ENCODE data around the gene TAMM41. TPM values are rescaled to one million over a fixed set of nuclear protein-coding genes. Genes with fewer than 3 reads are reported as not detected.
A peak's percentile ranks its signal among the peaks of the same experiment; 100 is the strongest.

TAMM41 gene
- total RNA-seq, 4 donors from 2014 or later = 7.0 to 17.5 (median 9.5) TPM

DNA sequence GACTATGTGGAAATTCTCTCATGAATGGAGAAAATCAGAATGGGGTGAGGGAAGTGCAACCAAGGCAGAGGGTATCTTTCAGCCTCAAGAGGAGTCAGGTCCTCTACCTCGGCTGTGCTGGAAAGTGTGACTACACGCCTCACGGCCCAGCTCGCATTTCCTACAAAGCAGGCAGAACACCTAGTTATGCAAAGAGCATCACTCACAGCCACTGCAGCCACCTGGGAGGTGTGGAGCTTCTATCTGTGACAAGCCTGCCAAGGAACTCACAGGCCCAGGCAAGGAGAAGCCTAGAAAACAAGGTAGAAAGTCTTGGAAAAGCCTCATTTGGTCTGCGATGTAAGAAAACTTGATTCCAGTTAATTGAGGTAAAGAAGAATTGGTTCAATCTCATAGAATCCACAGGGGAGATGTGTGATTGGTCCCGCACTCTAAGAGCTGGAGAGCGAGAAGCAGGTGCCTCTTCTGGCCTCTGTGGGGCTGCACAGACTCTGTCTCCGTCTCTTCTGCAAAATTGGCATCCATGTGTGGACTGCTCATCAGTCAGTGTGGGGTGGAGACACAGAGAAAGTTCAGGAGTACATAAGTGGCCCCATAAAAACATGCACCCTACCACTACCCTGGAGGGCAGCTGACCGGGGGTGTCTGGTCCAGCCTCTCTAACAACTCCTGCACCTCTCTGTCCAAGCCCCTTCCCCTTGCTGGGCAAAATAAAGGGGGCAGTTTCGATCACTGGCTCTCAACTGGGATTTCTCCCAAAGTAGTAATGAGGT, 76.8 kb downstream of the TAMM41 start:
- 53 to 55% methylated on average over 9 to 10 of the region's 10 CpGs for WGBS, 2 donors
- Histone ChIP-seq H3K27ac (peak overlapping the region; percentile 72 to 93 (median 88)), H3K27me3 (no peaks in the 10 kb centered on the region), H3K9me3 (no peaks in the 10 kb centered on the region), H3K4me3 (peak overlapping the region in 3 of 4 donors; percentile 4 to 43 (median 19)), H3K36me3 (no peaks in the 10 kb centered on the region), H3K4me1 (peaks cover 16 to 57% (median 18%) of the 10 kb centered on the region in 3 donors)
- TF ChIP-seq, protein P1, sequence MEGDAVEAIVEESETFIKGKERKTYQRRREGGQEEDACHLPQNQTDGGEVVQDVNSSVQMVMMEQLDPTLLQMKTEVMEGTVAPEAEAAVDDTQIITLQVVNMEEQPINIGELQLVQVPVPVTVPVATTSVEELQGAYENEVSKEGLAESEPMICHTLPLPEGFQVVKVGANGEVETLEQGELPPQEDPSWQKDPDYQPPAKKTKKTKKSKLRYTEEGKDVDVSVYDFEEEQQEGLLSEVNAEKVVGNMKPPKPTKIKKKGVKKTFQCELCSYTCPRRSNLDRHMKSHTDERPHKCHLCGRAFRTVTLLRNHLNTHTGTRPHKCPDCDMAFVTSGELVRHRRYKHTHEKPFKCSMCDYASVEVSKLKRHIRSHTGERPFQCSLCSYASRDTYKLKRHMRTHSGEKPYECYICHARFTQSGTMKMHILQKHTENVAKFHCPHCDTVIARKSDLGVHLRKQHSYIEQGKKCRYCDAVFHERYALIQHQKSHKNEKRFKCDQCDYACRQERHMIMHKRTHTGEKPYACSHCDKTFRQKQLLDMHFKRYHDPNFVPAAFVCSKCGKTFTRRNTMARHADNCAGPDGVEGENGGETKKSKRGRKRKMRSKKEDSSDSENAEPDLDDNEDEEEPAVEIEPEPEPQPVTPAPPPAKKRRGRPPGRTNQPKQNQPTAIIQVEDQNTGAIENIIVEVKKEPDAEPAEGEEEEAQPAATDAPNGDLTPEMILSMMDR (IDR thresholded peaks at IDR 0.05) = no peak
- TF ChIP-seq POLR2A (IDR thresholded peaks at IDR 0.05) = no peak
- no peak for DNase-seq
- intact Hi-C loops (cut with DNase I) = no loop called here

DNA sequence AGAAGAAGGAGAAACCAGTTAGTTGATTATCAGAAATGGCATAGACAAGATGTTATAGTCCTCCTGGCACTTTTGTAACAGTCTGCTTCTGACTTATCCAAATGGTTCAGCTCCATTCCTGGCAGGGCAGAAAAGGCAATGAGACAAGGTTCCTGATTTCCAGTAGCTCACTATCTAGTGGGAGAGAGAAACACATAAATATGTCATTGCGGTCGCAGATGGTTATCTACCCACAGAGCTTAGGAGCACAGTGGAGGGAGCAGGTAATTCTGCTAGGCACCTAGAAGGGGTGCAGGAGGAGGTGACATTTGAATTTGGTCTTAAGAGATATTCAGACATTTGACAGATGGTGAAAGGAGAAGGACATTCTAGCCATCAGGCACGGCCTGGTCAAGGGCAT, 78.1 kb downstream of the TAMM41 start:
- peaks cover 12 to 44% (median 18%) of the 10 kb centered on the region in 3 donors for H3K4me1 ChIP-seq
- no peak for TF ChIP-seq POLR2A (IDR thresholded peaks at IDR 0.05)
- TF ChIP-seq, protein P1 (IDR thresholded peaks at IDR 0.05) = no peak
- H3K27ac ChIP-seq = no peak overlapping the region
- H3K36me3 ChIP-seq = no peaks in the 10 kb centered on the region
- WGBS, 2 donors = 93 to 100% methylated on average over 3 of the region's 3 CpGs
- H3K9me3 ChIP-seq = no peaks in the 10 kb centered on the region
- H3K4me3 ChIP-seq = no peak overlapping the region
- intact Hi-C loops (cut with DNase I) = no loop called here
- DNase-seq = no peak
- no peaks in the 10 kb centered on the region for H3K27me3 ChIP-seq

DNA sequence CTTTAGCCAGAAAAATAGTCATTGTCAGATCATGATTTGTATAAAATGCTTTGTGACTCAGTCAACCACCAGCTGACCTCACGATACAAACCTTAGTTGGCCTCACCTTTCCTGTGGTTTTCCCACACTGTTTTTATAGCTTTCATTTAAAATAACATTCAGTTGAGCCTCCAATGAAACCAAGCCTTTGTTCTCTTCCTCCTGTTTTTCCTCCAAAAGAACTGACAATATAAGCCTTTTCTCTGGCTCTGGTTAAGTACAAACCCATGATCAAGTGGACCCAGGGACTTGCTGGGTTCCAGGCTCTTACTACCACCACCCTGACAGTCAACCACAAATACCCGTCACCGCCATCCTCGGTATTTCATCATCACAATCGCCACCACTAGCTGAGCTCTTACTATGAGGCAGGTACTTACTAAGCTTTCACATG, 81.7 kb downstream of the TAMM41 start:
- Histone ChIP-seq H3K9me3 (no peaks in the 10 kb centered on the region), H3K4me1 (peaks cover under 1 to 10% (median 1%) of the 10 kb centered on the region in 3 donors), H3K36me3 (no peaks in the 10 kb centered on the region), H3K27me3 (no peaks in the 10 kb centered on the region), H3K4me3 (no peak overlapping the region), H3K27ac (no peak overlapping the region)
- TF ChIP-seq, protein P1 (IDR thresholded peaks at IDR 0.05) = no peak
- no peak for TF ChIP-seq POLR2A (IDR thresholded peaks at IDR 0.05)
- intact Hi-C loops (cut with DNase I) = no loop called here
- WGBS, 2 donors = 58 to 64% methylated on average over 5 of the region's 5 CpGs
- no peak for DNase-seq

- H3K4me1 ChIP-seq = peaks cover 0 to 6% (median 0%) of the 10 kb centered on the region in 3 donors
- TF ChIP-seq, protein P1 (IDR thresholded peaks at IDR 0.05) = no peak
- TF ChIP-seq POLR2A (IDR thresholded peaks at IDR 0.05) = no peak
- no peaks in the 10 kb centered on the region for H3K36me3 ChIP-seq
- no peaks in the 10 kb centered on the region for H3K9me3 ChIP-seq
- WGBS, 2 donors = 59 to 62% methylated on average over 2 of the region's 2 CpGs
- intact Hi-C loops (cut with DNase I) = no loop called here
- H3K27me3 ChIP-seq = no peaks in the 10 kb centered on the region
- H3K4me3 ChIP-seq = no peak overlapping the region
- DNase-seq = no peak
- H3K27ac ChIP-seq = no peak overlapping the region
Measured at GRCh38 chr3:11759996-11760395, 86.7 kb downstream of the TAMM41 start.

DNA sequence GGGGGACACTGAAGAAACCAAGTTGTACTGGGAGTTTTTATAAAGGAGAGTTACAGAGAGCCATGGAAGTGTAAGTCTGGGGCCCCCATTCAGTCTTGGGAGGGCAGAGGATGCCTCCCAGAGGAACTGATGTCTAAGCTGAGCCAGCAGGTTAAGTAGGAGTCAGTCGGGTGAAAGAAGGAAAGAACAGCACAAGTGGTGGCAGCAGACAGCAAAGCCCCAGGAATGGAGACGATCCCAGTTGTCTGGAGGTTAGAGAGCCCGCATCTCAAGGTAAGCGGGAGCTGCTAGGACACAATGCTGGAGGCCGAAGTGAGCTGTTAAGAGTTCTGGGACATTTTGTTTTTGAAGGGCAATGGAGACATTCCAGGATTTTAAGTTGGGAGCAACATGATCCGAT, 88.8 kb downstream of the TAMM41 start:
- Histone ChIP-seq H3K4me1 (peaks cover 0 to 6% (median 0%) of the 10 kb centered on the region in 3 donors), H3K9me3 (no peaks in the 10 kb centered on the region), H3K27me3 (no peaks in the 10 kb centered on the region), H3K4me3 (no peak overlapping the region), H3K36me3 (no peaks in the 10 kb centered on the region), H3K27ac (no peak overlapping the region)
- 74 to 78% methylated on average over 6 of the region's 6 CpGs for WGBS, 2 donors
- no peak for DNase-seq
- intact Hi-C loops (cut with DNase I) = no loop called here
- no peak for TF ChIP-seq POLR2A (IDR thresholded peaks at IDR 0.05)
- TF ChIP-seq, protein P1 (IDR thresholded peaks at IDR 0.05) = no peak

All from esophagus squamous epithelium (tissue), 5 donors.